Astrocyte (in vitro differentiated cells and primary cell): ENCODE results near the gene NKX1-1. TPM values are rescaled to one million over a fixed set of nuclear protein-coding genes. Genes with fewer than 3 reads are reported as not detected.

ENCODE experiments used
- DNase-seq: peaks from one replicate; pipeline ENCODE4 v3.0.0-alpha.2; 2010; ENCODE audit warnings: low read depth
- FAIRE-seq: peaks from 2 replicates; lab custom pipeline; 2011; peaks lifted over from hg19 to GRCh38; lab: Jason Lieb, UNC
- H2AFZ ChIP-seq: 2 replicates; pipeline ENCODE4 v1.6.0; 2012; ENCODE audit warnings: low read depth, low read length, inconsistent platforms
- H3K27ac ChIP-seq: 2 replicates; pipeline ENCODE4 v1.5.1; 2011; ENCODE audit warnings: low read depth, low read length, inconsistent platforms
- H3K27me3 ChIP-seq: 2 replicates; pipeline ENCODE4 v1.6.0; 2011; ENCODE audit warnings: low read length, inconsistent platforms; ENCODE audit not compliant: insufficient read depth
- H3K36me3 ChIP-seq: 2 replicates; pipeline ENCODE4 v1.5.1; 2011; ENCODE audit warnings: low read length, inconsistent platforms; ENCODE audit not compliant: insufficient read depth
- H3K4me1 ChIP-seq: 2 replicates; pipeline ENCODE4 v1.5.1; 2011; ENCODE audit warnings: low read length, inconsistent platforms; ENCODE audit not compliant: insufficient read depth
- H3K4me2 ChIP-seq: 2 replicates; pipeline ENCODE4 v1.6.0; 2012; ENCODE audit warnings: low read length, inconsistent platforms
- H3K4me3 ChIP-seq: 2 replicates; pipeline ENCODE4 v1.5.1; 2011; ENCODE audit warnings: low read depth, mild to moderate bottlenecking, low read length, inconsistent platforms; ENCODE audit not compliant: insufficient read depth
- H3K79me2 ChIP-seq: 2 replicates; pipeline ENCODE4 v1.6.0; 2012; ENCODE audit warnings: mild to moderate bottlenecking, low read length, inconsistent platforms; ENCODE audit not compliant: insufficient read depth
- H3K9ac ChIP-seq: 2 replicates; pipeline ENCODE4 v1.6.0; 2012; ENCODE audit warnings: mild to moderate bottlenecking, low read length, inconsistent platforms
- H3K9me3 ChIP-seq: 2 replicates; pipeline ENCODE4 v1.5.1; 2012; ENCODE audit warnings: low read depth, mild to moderate bottlenecking, low read length, inconsistent platforms; ENCODE audit not compliant: insufficient read depth
- H4K20me1 ChIP-seq: 2 replicates; pipeline ENCODE4 v1.6.0; 2012; ENCODE audit warnings: low read length, inconsistent platforms; ENCODE audit not compliant: insufficient read depth
- H3K27ac Mint-ChIP-seq: one replicate; pipeline ENCODE4 v1.8.0; 2021; ENCODE audit warnings: mild to moderate bottlenecking, mixed read lengths; ENCODE audit not compliant: unreplicated experiment
- H3K27me3 Mint-ChIP-seq: one replicate; pipeline ENCODE4 v1.8.0; 2021; ENCODE audit warnings: low read depth, mixed read lengths; ENCODE audit not compliant: unreplicated experiment
- H3K36me3 Mint-ChIP-seq: one replicate; pipeline ENCODE4 v1.8.0; 2021; ENCODE audit warnings: low read depth, mixed read lengths; ENCODE audit not compliant: unreplicated experiment
- H3K4me1 Mint-ChIP-seq: one replicate; pipeline ENCODE4 v1.8.0; 2021; ENCODE audit warnings: low read depth, mixed read lengths; ENCODE audit not compliant: unreplicated experiment
- H3K4me3 Mint-ChIP-seq: one replicate; pipeline ENCODE4 v1.8.0; 2021; ENCODE audit warnings: mild to moderate bottlenecking, moderate library complexity, mixed read lengths; ENCODE audit not compliant: unreplicated experiment
- H3K9me3 Mint-ChIP-seq: one replicate; pipeline ENCODE4 v1.8.0; 2021; ENCODE audit warnings: mild to moderate bottlenecking, mixed read lengths; ENCODE audit not compliant: unreplicated experiment
- EZH2 ChIP-seq: IDR thresholded peaks from 2 replicates; pipeline ENCODE4 v1.6.1; 2012; ENCODE audit warnings: mild to moderate bottlenecking, low read length, inconsistent platforms; ENCODE audit not compliant: insufficient read depth
- total RNA-seq: library from RNA; stranded (reverse); gene quantifications from 2 replicates; pipeline ENCODE4 v1.2.1, GENCODE V29; 2021
- TF ChIP-seq, protein P1 (sequence below): IDR thresholded peaks from 2 replicates; pipeline ENCODE4 v1.5.1; 2011; ENCODE audit warnings: low read depth, mild to moderate bottlenecking, inconsistent platforms, low read length, moderate library complexity; ENCODE audit not compliant: insufficient read depth

Gene NKX1-1
- total RNA-seq, 1 donor from 2014 or later, result not detected

DNA sequence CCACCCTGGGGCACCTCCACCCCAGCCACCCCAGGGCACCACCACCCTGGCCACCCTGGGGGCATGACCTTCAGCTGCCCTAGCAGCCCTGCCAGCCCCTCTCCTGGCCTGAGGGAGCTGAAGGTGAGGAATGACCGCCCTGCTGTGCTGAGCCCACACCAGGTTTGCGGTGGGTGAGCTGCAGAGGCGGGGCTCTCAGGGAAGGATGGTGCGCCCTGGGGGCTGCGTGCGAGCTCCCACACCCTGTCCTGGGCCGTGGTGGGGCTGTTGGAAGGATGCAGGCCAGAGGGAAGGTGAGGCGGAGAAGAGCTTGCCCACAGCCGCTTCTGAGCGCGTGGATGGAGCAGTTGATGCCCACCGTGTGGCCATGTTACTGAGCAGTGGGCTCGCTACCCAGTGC, 41.5 kb downstream of the NKX1-1 start:
- Mint-ChIP-seq H3K4me1 (peaks cover 6% of the 10 kb centered on the region), H3K27me3 (no peaks in the 10 kb centered on the region), H3K9me3 (no peaks in the 10 kb centered on the region), H3K27ac (no peak overlapping the region), H3K4me3 (no peak overlapping the region), H3K36me3 (peaks cover 7% of the 10 kb centered on the region)
- H3K36me3 ChIP-seq, result no peaks in the 10 kb centered on the region
- no peak overlapping the region for H3K27ac ChIP-seq
- H3K9ac ChIP-seq, result no peak overlapping the region
- no peaks in the 10 kb centered on the region for H3K9me3 ChIP-seq
- TF ChIP-seq EZH2, result no peak
- TF ChIP-seq, protein P1, sequence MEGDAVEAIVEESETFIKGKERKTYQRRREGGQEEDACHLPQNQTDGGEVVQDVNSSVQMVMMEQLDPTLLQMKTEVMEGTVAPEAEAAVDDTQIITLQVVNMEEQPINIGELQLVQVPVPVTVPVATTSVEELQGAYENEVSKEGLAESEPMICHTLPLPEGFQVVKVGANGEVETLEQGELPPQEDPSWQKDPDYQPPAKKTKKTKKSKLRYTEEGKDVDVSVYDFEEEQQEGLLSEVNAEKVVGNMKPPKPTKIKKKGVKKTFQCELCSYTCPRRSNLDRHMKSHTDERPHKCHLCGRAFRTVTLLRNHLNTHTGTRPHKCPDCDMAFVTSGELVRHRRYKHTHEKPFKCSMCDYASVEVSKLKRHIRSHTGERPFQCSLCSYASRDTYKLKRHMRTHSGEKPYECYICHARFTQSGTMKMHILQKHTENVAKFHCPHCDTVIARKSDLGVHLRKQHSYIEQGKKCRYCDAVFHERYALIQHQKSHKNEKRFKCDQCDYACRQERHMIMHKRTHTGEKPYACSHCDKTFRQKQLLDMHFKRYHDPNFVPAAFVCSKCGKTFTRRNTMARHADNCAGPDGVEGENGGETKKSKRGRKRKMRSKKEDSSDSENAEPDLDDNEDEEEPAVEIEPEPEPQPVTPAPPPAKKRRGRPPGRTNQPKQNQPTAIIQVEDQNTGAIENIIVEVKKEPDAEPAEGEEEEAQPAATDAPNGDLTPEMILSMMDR, result no peak
- no peak for FAIRE-seq
- H3K4me1 ChIP-seq, result peaks cover 4% of the 10 kb centered on the region
- no peak overlapping the region for H2AFZ ChIP-seq
- DNase-seq, result no peak
- H3K27me3 ChIP-seq, result no peaks in the 10 kb centered on the region
- H3K4me3 ChIP-seq, result no peak overlapping the region
- no peaks in the 10 kb centered on the region for H3K79me2 ChIP-seq
- H3K4me2 ChIP-seq, result no peak overlapping the region
- no peaks in the 10 kb centered on the region for H4K20me1 ChIP-seq

DNA sequence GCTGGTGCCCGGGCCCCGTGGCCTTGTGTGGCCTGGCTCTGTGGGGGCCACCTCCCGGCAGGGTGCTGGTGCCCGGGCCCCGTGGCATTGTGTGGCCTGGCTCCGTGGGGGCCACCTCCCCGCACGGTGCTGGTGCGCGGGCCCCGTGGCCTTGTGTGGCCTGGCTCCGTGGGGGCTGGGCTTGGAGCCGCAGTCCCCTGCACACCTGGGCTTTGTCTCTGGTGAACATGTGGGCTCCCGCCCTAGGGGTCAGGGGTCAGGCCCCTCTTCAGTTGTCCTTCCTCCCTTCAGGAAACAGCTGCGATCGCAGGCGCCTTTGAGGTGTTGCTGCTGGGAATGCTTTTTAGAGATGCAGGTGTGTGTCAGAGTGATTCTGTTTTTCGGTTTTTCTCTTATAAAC, 42.0 kb downstream of the NKX1-1 start:
- Histone ChIP-seq H3K4me2 (no peak overlapping the region), H3K9ac (no peak overlapping the region), H3K36me3 (no peaks in the 10 kb centered on the region), H3K9me3 (no peaks in the 10 kb centered on the region), H3K27ac (no peak overlapping the region), H2AFZ (no peak overlapping the region), H3K27me3 (no peaks in the 10 kb centered on the region), H4K20me1 (no peaks in the 10 kb centered on the region), H3K4me1 (peaks cover 4% of the 10 kb centered on the region), H3K4me3 (no peak overlapping the region), H3K79me2 (no peaks in the 10 kb centered on the region)
- H3K36me3 Mint-ChIP-seq, result peaks cover 8% of the 10 kb centered on the region
- no peaks in the 10 kb centered on the region for H3K27me3 Mint-ChIP-seq
- H3K4me3 Mint-ChIP-seq, result no peak overlapping the region
- no peak overlapping the region for H3K27ac Mint-ChIP-seq
- peaks cover 6% of the 10 kb centered on the region for H3K4me1 Mint-ChIP-seq
- no peak for DNase-seq
- FAIRE-seq, result no peak
- TF ChIP-seq, protein P1, result no peak
- no peak for TF ChIP-seq EZH2
- no peaks in the 10 kb centered on the region for H3K9me3 Mint-ChIP-seq

DNA sequence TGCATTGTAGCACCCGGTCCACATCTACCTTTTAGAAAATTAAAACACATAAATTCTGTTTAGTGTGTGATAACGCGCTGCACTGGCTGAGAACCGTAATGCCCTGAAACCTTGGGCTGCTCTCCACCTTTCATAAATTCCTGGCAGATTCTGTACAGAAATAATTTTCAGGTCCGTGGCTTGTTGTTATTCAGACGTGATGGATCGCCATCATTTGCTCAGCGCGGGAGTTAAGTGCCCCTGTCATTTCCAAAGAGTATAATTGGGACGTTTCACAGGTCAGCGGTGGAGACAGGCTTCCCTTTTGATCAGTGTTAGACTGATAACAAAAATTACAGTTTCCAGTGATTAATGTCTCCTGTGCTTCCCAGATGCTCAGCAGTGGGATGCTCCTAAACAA, 42.7 kb downstream of the NKX1-1 start:
- Mint-ChIP-seq H3K4me3 (no peak overlapping the region), H3K36me3 (peaks cover 15% of the 10 kb centered on the region), H3K4me1 (peaks cover 6% of the 10 kb centered on the region), H3K9me3 (no peaks in the 10 kb centered on the region), H3K27me3 (no peaks in the 10 kb centered on the region), H3K27ac (no peak overlapping the region)
- no peaks in the 10 kb centered on the region for H4K20me1 ChIP-seq
- no peak overlapping the region for H3K4me3 ChIP-seq
- H3K4me1 ChIP-seq, result peaks cover 4% of the 10 kb centered on the region
- no peaks in the 10 kb centered on the region for H3K36me3 ChIP-seq
- H3K27ac ChIP-seq, result no peak overlapping the region
- no peaks in the 10 kb centered on the region for H3K79me2 ChIP-seq
- FAIRE-seq (no peak), DNase-seq (no peak)
- H3K9me3 ChIP-seq, result no peaks in the 10 kb centered on the region
- no peak overlapping the region for H2AFZ ChIP-seq
- no peak overlapping the region for H3K9ac ChIP-seq
- no peak for TF ChIP-seq EZH2
- TF ChIP-seq, protein P1, result no peak
- no peak overlapping the region for H3K4me2 ChIP-seq
- no peaks in the 10 kb centered on the region for H3K27me3 ChIP-seq
